HG02938 (cell line): ENCODE measurements around the gene EVI5.
"Not testable (repeated sequence)": the region's sequence is repeated elsewhere in the genome, so short reads cannot be mapped to it uniquely, and the experiment has no call there.

ENCODE experiments used
- ATAC-seq: cut with Tn5 transposase; IDR thresholded peaks from one replicate; pipeline ENCODE4 v1.9.1; 2021; ENCODE audit warnings: mild to moderate bottlenecking, moderate library complexity; ENCODE audit not compliant: unreplicated experiment

Gene EVI5

GRCh38 chr1:92749024-92749634 is 35.8 kb downstream of the EVI5 start:
- ATAC-seq = no peak

- ATAC-seq = no peak
Measured at GRCh38 chr1:92748138-92748537, 36.8 kb downstream of the EVI5 start.

GRCh38 chr1:92747735-92748134 is 37.2 kb downstream of the EVI5 start:
- ATAC-seq = no peak

- not testable (repeated sequence) for ATAC-seq
Measured at GRCh38 chr1:92746255-92746654, 38.7 kb downstream of the EVI5 start.

- ATAC-seq = no peak
Measured at GRCh38 chr1:92743221-92743620, 41.7 kb downstream of the EVI5 start.

GRCh38 chr1:92739669-92740524 is 45.0 kb downstream of the EVI5 start:
- no peak for ATAC-seq

- no peak for ATAC-seq
Measured at GRCh38 chr1:92736395-92736794, 48.5 kb downstream of the EVI5 start.

- ATAC-seq = no peak
Measured at GRCh38 chr1:92730476-92730875, 54.4 kb downstream of the EVI5 start.

GRCh38 chr1:92728697-92729096 is 56.2 kb downstream of the EVI5 start:
- no peak for ATAC-seq

GRCh38 chr1:92723713-92724112 is 61.2 kb downstream of the EVI5 start:
- not testable (repeated sequence) for ATAC-seq

- no peak for ATAC-seq
Measured at GRCh38 chr1:92721886-92722285, 63.0 kb downstream of the EVI5 start.

GRCh38 chr1:92721157-92721556 is 63.8 kb downstream of the EVI5 start:
- ATAC-seq = not testable (repeated sequence)

- not testable (repeated sequence) for ATAC-seq
Measured at GRCh38 chr1:92715476-92715951, 69.4 kb downstream of the EVI5 start.

- no peak for ATAC-seq
Measured at GRCh38 chr1:92713939-92714338, 71.0 kb downstream of the EVI5 start.

GRCh38 chr1:92711473-92712165 is 73.3 kb downstream of the EVI5 start:
- ATAC-seq = no peak

- no peak for ATAC-seq
Measured at GRCh38 chr1:92709738-92710137, 75.2 kb downstream of the EVI5 start.

- ATAC-seq = no peak
Measured at GRCh38 chr1:92708368-92708950, 76.4 kb downstream of the EVI5 start.

- ATAC-seq = no peak
Measured at GRCh38 chr1:92707709-92708108, 77.2 kb downstream of the EVI5 start.

GRCh38 chr1:92707292-92707691 is 77.6 kb downstream of the EVI5 start:
- ATAC-seq = no peak

GRCh38 chr1:92705446-92705845 is 79.5 kb downstream of the EVI5 start:
- ATAC-seq = no peak

- ATAC-seq = no peak
Measured at GRCh38 chr1:92701147-92701546, 83.8 kb downstream of the EVI5 start.
